ENCODE data around the gene ITGA5. TPM values are rescaled to one million over a fixed set of nuclear protein-coding genes. Genes with fewer than 3 reads are reported as not detected.

ITGA5 gene
- total RNA-seq, 4 donors from 2014 or later, result 21.2 to 75.9 (median 29.4) TPM

GRCh38 chr12:54394281-54394719, 24.8 kb downstream of the ITGA5 start:
- no peak overlapping the region for H3K4me3 ChIP-seq (ENCODE audit: low read depth, poor library complexity, severe bottlenecking)
- DNase-seq (ENCODE audit: low spot score in 2 of 2), result no peak
- WGBS, 2 donors, result 18 to 22% methylated on average over 4 of the region's 4 CpGs
- intact Hi-C loops (cut with DNase I; ENCODE audit: low total_unique reads), result no loop called here
- TF ChIP-seq CTCF (IDR thresholded peaks at IDR 0.05) (peak in 1 of 3 donors; percentile 60), POLR2A (IDR thresholded peaks at IDR 0.05) (no peak)

GRCh38 chr12:54393743-54394142, 25.3 kb downstream of the ITGA5 start:
- DNase-seq (ENCODE audit: low spot score in 2 of 2), result no peak
- TF ChIP-seq CTCF (IDR thresholded peaks at IDR 0.05) (no peak), POLR2A (IDR thresholded peaks at IDR 0.05) (no peak)
- no peak overlapping the region for H3K4me3 ChIP-seq (ENCODE audit: low read depth, poor library complexity, severe bottlenecking)
- intact Hi-C loops (cut with DNase I; ENCODE audit: low total_unique reads), result no loop called here
- 38 to 51% methylated on average over 3 of the region's 3 CpGs for WGBS, 2 donors

- intact Hi-C loops (cut with DNase I; ENCODE audit: low total_unique reads), result no loop called here
- no peak overlapping the region for H3K4me3 ChIP-seq (ENCODE audit: low read depth, poor library complexity, severe bottlenecking)
- 61 to 66% methylated on average over 6 of the region's 6 CpGs for WGBS, 2 donors
- TF ChIP-seq POLR2A (IDR thresholded peaks at IDR 0.05) (no peak), CTCF (IDR thresholded peaks at IDR 0.05) (no peak)
- DNase-seq (ENCODE audit: low spot score in 2 of 2), result no peak
Measured at GRCh38 chr12:54393207-54393609, 25.9 kb downstream of the ITGA5 start.

GRCh38 chr12:54392485-54393206, 26.4 kb downstream of the ITGA5 start:
- no peak for TF ChIP-seq CTCF (IDR thresholded peaks at IDR 0.05)
- TF ChIP-seq POLR2A (IDR thresholded peaks at IDR 0.05), result no peak
- no peak overlapping the region for H3K4me3 ChIP-seq (ENCODE audit: low read depth, poor library complexity, severe bottlenecking)
- 53 to 71% methylated on average over 8 of the region's 8 CpGs for WGBS, 2 donors
- intact Hi-C loops (cut with DNase I; ENCODE audit: low total_unique reads), result no loop called here
- DNase-seq (ENCODE audit: low spot score in 2 of 2), result no peak

- intact Hi-C loops (cut with DNase I; ENCODE audit: low total_unique reads), result no loop called here
- peak overlapping the region; percentile 46 for H3K4me3 ChIP-seq (ENCODE audit: low read depth, poor library complexity, severe bottlenecking)
- peak in 1 of 2 donors; percentile 91 for DNase-seq (ENCODE audit: low spot score in 2 of 2)
- 23 to 32% methylated on average over 38 to 50 of the region's 51 CpGs for WGBS, 2 donors
- TF ChIP-seq CTCF (IDR thresholded peaks at IDR 0.05), result no peak
- TF ChIP-seq POLR2A (IDR thresholded peaks at IDR 0.05), result no peak
Measured at GRCh38 chr12:54390668-54391551, 28.2 kb downstream of the ITGA5 start.
